Neural progenitor cell (in vitro differentiated cells): ENCODE results near the gene PYGB. TPM values are rescaled to one million over a fixed set of nuclear protein-coding genes. Genes with fewer than 3 reads are reported as not detected.

Experiments used
- DNase-seq: peaks from one replicate; pipeline ENCODE4 v3.0.0-alpha.2; 2016; ENCODE audit warnings: low spot score
- H2AFZ ChIP-seq: fragments of 200-600 bp; sonication (generic); replicated peaks from 2 replicates; pipeline ENCODE4 v1.6.1; 2016; ENCODE audit warnings: antibody characterized with exemption
- H3F3A ChIP-seq: fragments of 200-600 bp; sonication (generic); 2 replicates; pipeline ENCODE4 v1.6.1; 2016; ENCODE audit warnings: antibody characterized with exemption, low read depth
- H3K27ac ChIP-seq: fragments of 200-600 bp; sonication (generic); 2 replicates; pipeline ENCODE4 v1.5.1; 2016; ENCODE audit warnings: mild to moderate bottlenecking
- H3K27me3 ChIP-seq: fragments of 200-600 bp; sonication (generic); 2 replicates; pipeline ENCODE4 v1.6.1; 2016; ENCODE audit warnings: mild to moderate bottlenecking, moderate library complexity
- H3K36me3 ChIP-seq: fragments of 200-600 bp; sonication (generic); 2 replicates; pipeline ENCODE4 v1.5.1; 2016
- H3K4me1 ChIP-seq: fragments of 200-600 bp; sonication (generic); 2 replicates; pipeline ENCODE4 v1.6.1; 2016; ENCODE audit warnings: mixed run types
- H3K4me2 ChIP-seq: fragments of 200-600 bp; sonication (generic); 2 replicates; pipeline ENCODE4 v1.6.1; 2016
- H3K4me3 ChIP-seq: fragments of 200-600 bp; sonication (generic); 2 replicates; pipeline ENCODE4 v1.5.1; 2016
- H3K79me2 ChIP-seq: fragments of 200-600 bp; sonication (generic); 2 replicates; pipeline ENCODE4 v1.6.1; 2016; ENCODE audit warnings: low read depth
- H3K9ac ChIP-seq: fragments of 200-600 bp; sonication (generic); 2 replicates; pipeline ENCODE4 v1.6.1; 2016
- H3K9me3 ChIP-seq: fragments of 200-600 bp; sonication (generic); 2 replicates; pipeline ENCODE4 v1.5.1; 2016; ENCODE audit warnings: low read depth
- H4K20me1 ChIP-seq: fragments of 200-600 bp; sonication (generic); 2 replicates; pipeline ENCODE4 v1.6.1; 2016; ENCODE audit warnings: low read depth
- H3K27ac Mint-ChIP-seq: 3 replicates; pipeline ENCODE4 v1.8.0; 2021; ENCODE audit warnings: mixed read lengths
- H3K27me3 Mint-ChIP-seq: 2 replicates; pipeline ENCODE4 v1.8.0; 2022; ENCODE audit warnings: low read depth, mild to moderate bottlenecking, inconsistent platforms, moderate library complexity, mixed read lengths; ENCODE audit not compliant: insufficient read depth
- H3K36me3 Mint-ChIP-seq: 3 replicates; pipeline ENCODE4 v1.8.0; 2021; ENCODE audit warnings: mixed read lengths
- H3K4me1 Mint-ChIP-seq: 3 replicates; pipeline ENCODE4 v1.8.0; 2021; ENCODE audit warnings: mixed read lengths
- H3K4me3 Mint-ChIP-seq: 3 replicates; pipeline ENCODE4 v1.8.0; 2021; ENCODE audit warnings: mild to moderate bottlenecking, moderate library complexity, mixed read lengths
- H3K9me3 Mint-ChIP-seq: 3 replicates; pipeline ENCODE4 v1.8.0; 2020; ENCODE audit warnings: mixed read lengths
- CTCF ChIP-seq: fragments of 200-600 bp; sonication (generic); IDR thresholded peaks from 2 replicates; pipeline ENCODE4 v1.5.1; 2017; ENCODE audit warnings: antibody characterized with exemption, mild to moderate bottlenecking
- EZH2 ChIP-seq: fragments of 200-600 bp; sonication (generic); IDR thresholded peaks from 2 replicates; pipeline ENCODE4 v1.6.1; 2017; ENCODE audit warnings: antibody characterized with exemption, mild to moderate bottlenecking, moderate library complexity
- EZH2phosphoT487 ChIP-seq: fragments of 200-600 bp; sonication (generic); IDR thresholded peaks from 2 replicates; pipeline ENCODE4 v1.6.1; 2017; ENCODE audit warnings: antibody characterized with exemption
- small RNA-seq: library from RNA; depleted of rRNA; stranded (forward); fragments of <200 nt; gene quantifications from one replicate; pipeline ENCODE3, GENCODE V24; 2015
- total RNA-seq: library from RNA; depleted of rRNA; stranded (reverse); fragments of >200 nt; gene quantifications from 2 replicates; pipeline ENCODE4 v1.2.3, GENCODE V29; 2015; ENCODE audit warnings: low replicate concordance

PYGB gene
- total RNA-seq, 1 donor from 2014 or later: 40.9 TPM

GRCh38 chr20:25346349-25346748 lies 98.5 kb downstream of the PYGB start:
- Histone ChIP-seq H3K4me2 (no peak overlapping the region), H3K9ac (no peak overlapping the region), H3K4me3 (no peak overlapping the region), H4K20me1 (peaks cover 14% of the 10 kb centered on the region), H3K79me2 (peaks cover 84% of the 10 kb centered on the region), H3K36me3 (no peaks in the 10 kb centered on the region), H3K27me3 (no peaks in the 10 kb centered on the region), H3K9me3 (no peaks in the 10 kb centered on the region), H3K4me1 (no peaks in the 10 kb centered on the region), H3F3A (no peaks in the 10 kb centered on the region), H2AFZ (no peak overlapping the region), H3K27ac (no peak overlapping the region)
- H3K27ac Mint-ChIP-seq: no peak overlapping the region
- H3K4me1 Mint-ChIP-seq: no peaks in the 10 kb centered on the region
- TF ChIP-seq EZH2: no peak
- TF ChIP-seq CTCF: no peak
- no peak for TF ChIP-seq EZH2phosphoT487
- no peaks in the 10 kb centered on the region for H3K27me3 Mint-ChIP-seq
- no peak overlapping the region for H3K4me3 Mint-ChIP-seq
- DNase-seq: no peak
- peaks cover 18% of the 10 kb centered on the region for H3K36me3 Mint-ChIP-seq
- peaks cover 30% of the 10 kb centered on the region for H3K9me3 Mint-ChIP-seq

Small RNA genes lying within 50 kb of the gene (small RNA-seq; reads per million reads assigned to genes)
- gene AL035252.4 (not detected), gene AL121772.2 (not detected), gene RF00019 (not detected)

Other genes with a start within 250 kb of the PYGB start
- gene ACSS1, start 189.9 kb upstream of the PYGB start, total RNA-seq: not detected in 2 replicates
- gene VSX1, start 165.9 kb upstream of the PYGB start, total RNA-seq: not detected in 2 replicates
- 32.3 and 60.1 TPM in 2 replicates for gene ENTPD6, start 52.4 kb upstream of the PYGB start, total RNA-seq
- 20.8 and 29.8 TPM in 2 replicates for gene ABHD12, start 142.8 kb downstream of the PYGB start, total RNA-seq
- gene GINS1, start 159.6 kb downstream of the PYGB start, total RNA-seq: 51.4 and 69.6 TPM in 2 replicates